Measurements from ENCODE around the gene LDB3.

DNA sequence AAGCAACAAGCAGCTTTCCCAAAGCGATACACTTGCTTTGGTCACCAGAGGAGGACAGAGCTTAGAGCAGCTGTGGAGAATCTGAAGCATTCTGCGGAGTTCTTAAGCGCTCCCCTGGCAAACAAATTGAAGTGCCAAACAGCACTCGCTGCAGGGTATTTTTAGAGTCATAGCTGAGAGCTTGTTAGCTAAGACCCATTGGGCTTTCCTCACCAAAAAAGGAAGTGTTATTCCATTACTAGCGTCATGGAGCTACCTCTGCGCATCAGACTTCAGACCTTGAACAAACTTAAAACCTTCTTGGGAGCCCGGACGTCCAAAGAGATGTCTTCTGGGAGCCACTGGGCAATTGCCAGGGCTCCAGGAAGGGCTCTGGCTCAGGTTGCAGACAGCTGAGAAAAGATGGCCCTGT lies 65.0 kb downstream of the LDB3 start:
- no peak for TF ChIP-seq EZH2 (IDR thresholded peaks at IDR 0.05; ENCODE audit: insufficient read depth, poor library complexity, severe bottlenecking)
- no peak for TF ChIP-seq EZH2phosphoT487 (IDR thresholded peaks at IDR 0.05; ENCODE audit: insufficient read depth, low read depth)
